GM19099 (cell line): ENCODE results near the gene NSMCE4A.
A peak's percentile ranks its signal among the peaks of the same experiment; 100 is the strongest.

ENCODE experiments used
- POLR2A ChIP-seq: IDR thresholded peaks from 3 replicates; pipeline ENCODE4 v1.6.1; 2011; ENCODE audit warnings: low read depth; ENCODE audit not compliant: insufficient read length; ENCODE audit errors: extremely low read depth

The NSMCE4A gene, protein sequence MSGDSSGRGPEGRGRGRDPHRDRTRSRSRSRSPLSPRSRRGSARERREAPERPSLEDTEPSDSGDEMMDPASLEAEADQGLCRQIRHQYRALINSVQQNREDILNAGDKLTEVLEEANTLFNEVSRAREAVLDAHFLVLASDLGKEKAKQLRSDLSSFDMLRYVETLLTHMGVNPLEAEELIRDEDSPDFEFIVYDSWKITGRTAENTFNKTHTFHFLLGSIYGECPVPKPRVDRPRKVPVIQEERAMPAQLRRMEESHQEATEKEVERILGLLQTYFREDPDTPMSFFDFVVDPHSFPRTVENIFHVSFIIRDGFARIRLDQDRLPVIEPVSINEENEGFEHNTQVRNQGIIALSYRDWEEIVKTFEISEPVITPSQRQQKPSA

DNA sequence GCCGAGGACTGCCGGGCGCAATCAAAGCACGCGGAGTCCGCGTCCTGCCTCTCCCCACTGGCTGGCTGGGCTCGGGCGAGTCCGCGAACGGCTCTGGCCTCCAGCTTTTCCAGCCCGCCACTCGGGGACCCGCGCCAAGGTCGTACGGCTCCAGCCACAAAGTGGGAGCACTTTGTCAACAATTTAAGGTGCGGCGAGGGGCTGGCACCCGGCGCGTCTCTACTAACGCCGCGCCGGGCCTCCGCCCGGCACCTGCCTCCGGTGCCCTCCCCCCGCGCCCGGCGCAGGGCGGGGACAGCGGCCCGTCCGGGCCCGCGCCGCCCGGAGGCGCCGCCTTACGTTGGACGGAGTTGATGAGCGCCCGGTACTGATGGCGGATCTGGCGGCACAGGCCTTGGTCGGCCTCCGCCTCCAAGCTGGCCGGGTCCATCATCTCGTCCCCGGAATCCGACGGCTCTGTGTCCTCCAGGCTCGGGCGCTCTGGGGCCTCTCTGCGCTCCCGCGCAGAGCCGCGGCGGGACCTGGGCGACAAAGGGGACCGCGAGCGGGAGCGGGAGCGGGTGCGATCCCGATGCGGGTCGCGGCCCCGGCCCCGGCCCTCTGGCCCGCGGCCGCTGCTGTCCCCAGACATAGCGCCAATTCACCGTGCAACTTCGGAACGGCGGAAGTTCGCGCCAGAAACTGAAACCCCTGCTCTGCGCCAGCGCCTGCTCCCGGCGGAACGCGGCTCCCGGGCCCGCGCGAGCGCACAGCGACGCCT is at the start of gene NSMCE4A:
TSS of gene NSMCE4A (minus strand) at position 683 of the 760 bp plus-strand sequence. CDS start at position 631, 52 bp downstream.
- TF ChIP-seq POLR2A, result peak; percentile 83

- no peak for TF ChIP-seq POLR2A
Measured at GRCh38 chr10:122022276-122022675, 47.3 kb upstream of the NSMCE4A start.

DNA sequence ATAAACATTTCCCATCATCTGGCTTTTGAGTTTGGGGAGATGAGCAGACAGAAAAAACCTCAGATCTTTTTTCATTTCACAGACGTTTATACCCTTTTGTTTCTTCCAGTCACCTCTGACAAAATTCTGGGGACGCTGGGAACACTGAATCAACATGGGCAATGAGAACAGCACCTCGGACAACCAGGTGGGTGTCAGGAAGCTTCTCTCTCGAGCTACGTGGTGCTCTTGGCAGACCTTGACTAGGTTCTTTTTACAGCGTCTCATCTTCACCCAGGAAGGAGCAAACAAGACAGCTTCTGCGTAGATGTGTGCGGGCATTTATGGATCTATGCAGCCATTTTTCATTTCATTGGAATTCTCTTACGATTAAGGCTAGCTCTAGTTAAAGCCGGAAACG is 46.8 kb upstream of the NSMCE4A start:
- TF ChIP-seq POLR2A, result no peak

DNA sequence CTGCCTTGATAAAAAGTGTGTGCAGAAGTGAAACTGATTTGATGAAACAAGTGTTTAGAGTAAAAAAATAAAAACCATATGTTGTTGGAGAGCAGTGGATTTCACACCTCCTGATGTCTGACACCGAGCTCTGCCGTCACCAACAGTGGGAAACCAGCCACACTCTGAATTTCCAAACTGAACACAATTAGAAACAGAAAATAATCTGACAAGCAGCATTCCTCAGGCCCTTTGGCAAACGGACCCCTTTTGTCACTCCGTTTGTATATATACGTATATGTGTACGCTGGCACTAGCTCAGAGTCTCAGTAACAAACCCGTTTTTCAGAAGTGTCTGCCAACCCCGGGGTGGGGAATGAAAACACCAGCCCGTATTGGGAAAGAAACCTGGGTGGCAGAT is 46.4 kb upstream of the NSMCE4A start:
- no peak for TF ChIP-seq POLR2A

DNA sequence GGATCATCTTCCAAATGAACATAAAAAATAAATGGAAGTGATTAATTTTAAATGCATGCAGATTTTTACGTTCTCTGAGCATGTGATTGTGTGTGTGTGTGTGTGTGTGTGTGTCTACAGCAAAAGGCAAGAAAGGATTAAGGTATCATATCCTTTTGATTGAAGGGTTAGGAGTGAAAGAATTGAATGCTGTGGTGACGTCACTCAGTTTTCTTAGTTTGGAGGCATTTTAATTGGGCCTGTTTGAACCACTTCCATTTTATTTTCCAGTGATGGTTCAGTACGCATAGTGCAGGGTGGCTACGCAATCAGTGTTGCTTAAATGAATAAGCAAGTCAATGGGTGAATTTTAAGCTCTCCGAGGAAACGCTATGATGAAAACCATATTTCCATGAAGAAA is 45.2 kb upstream of the NSMCE4A start:
- no peak for TF ChIP-seq POLR2A

DNA sequence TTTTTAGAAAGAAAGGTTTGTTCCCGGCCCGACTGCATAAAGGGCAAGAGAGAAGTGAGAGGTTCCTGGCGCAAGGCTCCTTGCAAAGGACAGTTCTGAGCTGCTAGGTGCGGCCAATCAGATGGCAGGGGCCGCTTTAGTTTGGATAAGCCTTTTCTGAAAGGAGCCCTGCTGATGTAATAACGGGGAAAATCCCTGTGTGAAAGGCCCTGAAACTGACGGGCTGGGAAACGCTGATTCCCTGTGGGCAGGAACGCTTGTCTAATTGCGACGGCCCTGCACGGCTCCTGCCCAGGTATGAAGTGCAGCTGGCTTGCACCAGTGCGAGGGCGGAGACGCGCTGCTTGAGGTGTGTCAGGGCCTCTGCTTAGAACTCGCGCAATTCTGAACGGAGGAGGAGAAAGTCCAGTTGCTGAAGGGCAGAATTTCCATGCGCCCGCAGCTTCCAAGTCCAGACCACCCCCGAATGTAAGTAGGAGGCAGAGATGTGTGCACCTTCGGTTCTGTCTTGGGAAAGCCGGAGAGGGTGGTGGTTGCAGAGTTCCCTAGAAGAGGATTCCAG is 44.5 kb upstream of the NSMCE4A start:
- no peak for TF ChIP-seq POLR2A

DNA sequence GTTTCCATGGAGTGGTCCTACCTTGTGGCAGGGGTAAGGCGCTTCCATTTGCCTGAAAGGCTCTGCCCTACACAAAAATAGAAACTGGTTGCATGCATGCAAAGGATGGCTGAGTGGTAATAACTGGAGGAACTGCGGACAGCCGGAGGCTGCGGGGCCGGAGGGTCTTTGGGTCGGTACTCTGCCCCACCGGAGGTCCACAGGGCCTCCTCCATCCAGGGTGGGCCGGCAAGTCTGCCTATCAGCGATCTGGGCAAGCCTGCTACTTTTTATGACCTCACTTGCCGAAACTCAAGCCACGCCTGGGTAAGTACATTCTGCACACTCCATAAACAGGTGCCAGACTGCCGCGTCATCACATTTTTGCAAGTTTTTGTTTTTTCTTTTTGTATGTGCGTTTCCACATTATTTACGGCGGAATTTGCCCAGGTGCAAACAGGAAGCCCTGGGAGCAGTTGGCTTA is 44.0 kb upstream of the NSMCE4A start:
- TF ChIP-seq POLR2A, result no peak

GRCh38 chr10:122018491-122018890 is 43.5 kb upstream of the NSMCE4A start:
- no peak for TF ChIP-seq POLR2A

GRCh38 chr10:122014652-122015248 is 39.7 kb upstream of the NSMCE4A start:
- TF ChIP-seq POLR2A, result no peak

GRCh38 chr10:122013311-122013780 is 38.3 kb upstream of the NSMCE4A start:
- TF ChIP-seq POLR2A, result no peak

- TF ChIP-seq POLR2A, result no peak
Measured at GRCh38 chr10:122012731-122013130, 37.7 kb upstream of the NSMCE4A start.

GRCh38 chr10:122010405-122011050 is 35.5 kb upstream of the NSMCE4A start:
- no peak for TF ChIP-seq POLR2A

- no peak for TF ChIP-seq POLR2A
Measured at GRCh38 chr10:122007415-122007814, 32.4 kb upstream of the NSMCE4A start.

DNA sequence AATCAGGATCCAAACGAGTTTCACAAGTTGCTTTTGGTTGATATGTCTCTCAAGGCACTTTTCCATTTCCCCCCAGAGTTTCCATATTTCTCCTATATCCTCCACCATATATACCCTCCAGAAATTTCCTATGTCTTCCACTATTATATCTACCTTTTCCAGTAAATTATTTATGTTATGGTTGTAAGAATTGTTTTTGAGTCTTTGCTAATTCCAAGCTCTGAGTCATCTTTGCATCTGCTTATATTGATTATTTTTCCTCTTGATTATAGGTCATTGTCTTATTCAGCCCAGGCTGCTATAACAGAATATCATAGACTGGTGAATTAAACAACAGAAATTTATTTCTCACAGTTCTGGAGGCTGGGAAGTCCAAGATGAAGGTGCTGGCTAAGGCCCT is 26.7 kb upstream of the NSMCE4A start:
- no peak for TF ChIP-seq POLR2A

GRCh38 chr10:121999301-121999700 is 24.3 kb upstream of the NSMCE4A start:
- no peak for TF ChIP-seq POLR2A
